Astrocyte of the spinal cord (primary cell): ENCODE data around the gene ADARB2.
"Not testable (repeated sequence)": the region's sequence is repeated elsewhere in the genome, so short reads cannot be mapped to it uniquely, and the experiment has no call there.

ENCODE experiments used
- DNase-seq: peaks from one replicate; pipeline ENCODE4 v3.0.0; 2011; ENCODE audit warnings: low read depth, low spot score
- H3K4me3 ChIP-seq: 2 replicates; pipeline ENCODE4 v1.5.1; 2011; ENCODE audit warnings: low read depth, mild to moderate bottlenecking, low read length, moderate library complexity
- CTCF ChIP-seq: IDR thresholded peaks from 2 replicates; pipeline ENCODE4 v1.5.1; 2012; ENCODE audit warnings: low read depth, mild to moderate bottlenecking, low read length, inconsistent platforms
- in situ Hi-C: cut with HindIII; loops from 2 replicates; pipeline ENCODE4 v1.10.0; 2017; ENCODE audit warnings: low sequenced_read_pairs

ADARB2 gene

GRCh38 chr10:1444826-1445225 is 292.5 kb downstream of the ADARB2 start:
- in situ Hi-C loops = no loop called here

GRCh38 chr10:1440897-1441296 is 296.4 kb downstream of the ADARB2 start:
- no peak for DNase-seq
- in situ Hi-C loops = no loop called here
- no peak for TF ChIP-seq CTCF

More at GRCh38 chr10:1444826-1445225, 292.5 kb downstream of the ADARB2 start:
- TF ChIP-seq CTCF = no peak
- DNase-seq = no peak
- no peak overlapping the region for H3K4me3 ChIP-seq

GRCh38 chr10:1434912-1435692 is 302.2 kb downstream of the ADARB2 start:
- no peak overlapping the region for H3K4me3 ChIP-seq
- in situ Hi-C loops = no loop called here
- DNase-seq = no peak
- no peak for TF ChIP-seq CTCF

More at GRCh38 chr10:1440897-1441296, 296.4 kb downstream of the ADARB2 start:
- no peak overlapping the region for H3K4me3 ChIP-seq

- TF ChIP-seq CTCF = no peak
- DNase-seq = no peak
- no peak overlapping the region for H3K4me3 ChIP-seq
- in situ Hi-C loops = no loop called here
Measured at GRCh38 chr10:1434202-1434601, 303.1 kb downstream of the ADARB2 start.

GRCh38 chr10:1432161-1432560 is 305.2 kb downstream of the ADARB2 start:
- no peak overlapping the region for H3K4me3 ChIP-seq
- DNase-seq = no peak
- in situ Hi-C loops = no loop called here
- no peak for TF ChIP-seq CTCF

- DNase-seq = no peak
- no peak for TF ChIP-seq CTCF
- in situ Hi-C loops = no loop called here
- no peak overlapping the region for H3K4me3 ChIP-seq
Measured at GRCh38 chr10:1431229-1431628, 306.1 kb downstream of the ADARB2 start.

GRCh38 chr10:1427521-1428186 is 309.7 kb downstream of the ADARB2 start:
- H3K4me3 ChIP-seq, DNase-seq, in situ Hi-C loops: not testable (repeated sequence)
